OCI-LY3 (cell line): ENCODE measurements around the gene TPO.

Source experiments
- H2AFZ ChIP-seq: fragments of 200-600, 300-600 bp; shearing (Covaris generic); 2 replicates; pipeline ENCODE4 v1.6.0; 2014; ENCODE audit warnings: antibody characterized with exemption, low read depth, low read length
- H3K27ac ChIP-seq: fragments of 200-600, 300-600 bp; sonication (generic); 2 replicates; pipeline ENCODE4 v1.5.1; 2014; ENCODE audit warnings: mild to moderate bottlenecking, low read length, moderate library complexity, mixed read lengths
- H3K27me3 ChIP-seq: fragments of 200-600, 300-600 bp; sonication (generic); 2 replicates; pipeline ENCODE4 v1.6.1; 2014; ENCODE audit warnings: low read depth, low read length, mixed read lengths
- H3K36me3 ChIP-seq: fragments of 200-600, 300-600 bp; sonication (generic); replicated peaks from 2 replicates; pipeline ENCODE3; 2014; ENCODE audit warnings: low read depth, low read length, mixed read lengths
- H3K4me1 ChIP-seq: fragments of 300-600, 200-600 bp; sonication (generic); 2 replicates; pipeline ENCODE4 v1.6.1; 2014; ENCODE audit warnings: low read length, mixed read lengths
- H3K4me2 ChIP-seq: fragments of 200-600, 300-600 bp; sonication (generic); 2 replicates; pipeline ENCODE4 v1.6.1; 2014; ENCODE audit warnings: low read length, mixed read lengths
- H3K4me3 ChIP-seq: fragments of 300-600, 200-600 bp; sonication (generic); 2 replicates; pipeline ENCODE4 v1.5.1; 2014; ENCODE audit warnings: antibody characterized with exemption, mild to moderate bottlenecking, low read length, moderate library complexity
- H3K79me2 ChIP-seq: fragments of 300-600, 200-600 bp; shearing (Covaris generic); 2 replicates; pipeline ENCODE4 v1.6.1; 2014; ENCODE audit warnings: mild to moderate bottlenecking, low read length, mixed read lengths
- H3K9ac ChIP-seq: fragments of 300-600, 200-600 bp; shearing (Covaris generic); 2 replicates; pipeline ENCODE4 v1.6.0; 2014; ENCODE audit warnings: mild to moderate bottlenecking, low read length, moderate library complexity
- H3K9me3 ChIP-seq: fragments of 200-600, 300-600 bp; shearing (Covaris generic); 2 replicates; pipeline ENCODE4 v1.6.1; 2014; ENCODE audit warnings: low read length, mixed read lengths; ENCODE audit not compliant: insufficient read depth
- H4K20me1 ChIP-seq: fragments of 200-600, 300-600 bp; sonication (generic); 2 replicates; pipeline ENCODE4 v1.6.1; 2016; ENCODE audit warnings: low read length, mixed read lengths; ENCODE audit not compliant: insufficient read depth
- CTCF ChIP-seq: fragments of 200-600, 300-600 bp; sonication (generic); IDR thresholded peaks from 2 replicates; pipeline ENCODE4 v1.5.1; 2014; ENCODE audit warnings: antibody characterized with exemption, low read length, low read depth
- EZH2phosphoT487 ChIP-seq: fragments of 200-600 bp; shearing (Covaris generic); IDR thresholded peaks from 2 replicates; pipeline ENCODE4 v1.6.1; 2018; ENCODE audit warnings: antibody characterized with exemption, mixed run types, low read depth

TPO gene

GRCh38 chr2:1446301-1446700, 33.0 kb downstream of the TPO start:
- H3K4me2 ChIP-seq = no peak overlapping the region
- no peaks in the 10 kb centered on the region for H4K20me1 ChIP-seq
- no peaks in the 10 kb centered on the region for H3K4me1 ChIP-seq
- no peaks in the 10 kb centered on the region for H3K27me3 ChIP-seq
- no peak overlapping the region for H3K9ac ChIP-seq
- TF ChIP-seq EZH2phosphoT487 = no peak
- no peak for TF ChIP-seq CTCF
- no peaks in the 10 kb centered on the region for H3K36me3 ChIP-seq
- no peak overlapping the region for H2AFZ ChIP-seq
- H3K4me3 ChIP-seq = no peak overlapping the region
- no peaks in the 10 kb centered on the region for H3K79me2 ChIP-seq
- no peak overlapping the region for H3K27ac ChIP-seq
- H3K9me3 ChIP-seq = no peaks in the 10 kb centered on the region

GRCh38 chr2:1448009-1448408, 34.7 kb downstream of the TPO start:
- Histone ChIP-seq H4K20me1 (no peaks in the 10 kb centered on the region), H3K79me2 (no peaks in the 10 kb centered on the region), H3K36me3 (no peaks in the 10 kb centered on the region), H3K27me3 (no peaks in the 10 kb centered on the region), H3K9me3 (no peaks in the 10 kb centered on the region), H3K4me1 (no peaks in the 10 kb centered on the region), H3K4me3 (no peak overlapping the region), H3K27ac (no peak overlapping the region), H3K4me2 (no peak overlapping the region), H3K9ac (no peak overlapping the region), H2AFZ (no peak overlapping the region)
- no peak for TF ChIP-seq CTCF

- H3K9me3 ChIP-seq = no peaks in the 10 kb centered on the region
- no peaks in the 10 kb centered on the region for H3K79me2 ChIP-seq
- no peak overlapping the region for H3K4me3 ChIP-seq
- H3K4me1 ChIP-seq = no peaks in the 10 kb centered on the region
- H3K9ac ChIP-seq = no peak overlapping the region
- TF ChIP-seq EZH2phosphoT487 = no peak
- no peak for TF ChIP-seq CTCF
- no peaks in the 10 kb centered on the region for H4K20me1 ChIP-seq
- no peaks in the 10 kb centered on the region for H3K36me3 ChIP-seq
- no peak overlapping the region for H3K27ac ChIP-seq
- H2AFZ ChIP-seq = no peak overlapping the region
- no peak overlapping the region for H3K4me2 ChIP-seq
- H3K27me3 ChIP-seq = no peaks in the 10 kb centered on the region; the same call in 1 of the 2 replicates
These were observed 37.7 kb downstream of the TPO start for GRCh38 chr2:1450915-1451314.

- TF ChIP-seq EZH2phosphoT487 (no peak), CTCF (no peak)
- H3K27me3 ChIP-seq = no peaks in the 10 kb centered on the region; the same call in 1 of the 2 replicates
These were observed 38.2 kb downstream of the TPO start for GRCh38 chr2:1451422-1451821.

More at GRCh38 chr2:1451422-1451821, 38.2 kb downstream of the TPO start:
- Histone ChIP-seq H3K36me3 (no peaks in the 10 kb centered on the region), H3K4me2 (no peak overlapping the region), H3K27ac (no peak overlapping the region), H2AFZ (no peak overlapping the region), H3K4me3 (no peak overlapping the region), H3K4me1 (no peaks in the 10 kb centered on the region), H3K9ac (no peak overlapping the region), H4K20me1 (no peaks in the 10 kb centered on the region), H3K79me2 (no peaks in the 10 kb centered on the region), H3K9me3 (no peaks in the 10 kb centered on the region)
